Panc1 (cell line): ENCODE results near the gene NPAS2. TPM values are rescaled to one million over a fixed set of nuclear protein-coding genes. Genes with fewer than 3 reads are reported as not detected.

Source experiments
- ATAC-seq: fragments of 200-7000 bp; cut with Tn5 transposase; 2 replicates; pipeline ENCODE4 v1.9.1; 2020; ENCODE audit warnings: mild to moderate bottlenecking, moderate library complexity
- BruUV-seq: library from RNA; stranded (reverse); fragments of 400-500 nt; replicated peaks from 2 replicates; lab custom pipeline; 2021; lab: Mats Ljungman, UMichigan
- CTCF ChIA-PET: fragments of 300-600 bp; sonication (Branson Sonifier 250); formaldehyde crosslinking; loops from one replicate; lab custom pipeline; 2022; ENCODE audit warnings: antibody characterized with exemption; lab: Charles Lee
- POLR2A ChIA-PET: fragments of 300-600 bp; sonication (Branson Sonifier 250); formaldehyde crosslinking; loops from one replicate; lab custom pipeline; 2022; ENCODE audit warnings: antibody characterized with exemption; lab: Charles Lee
- DNase-seq: peaks from one replicate; pipeline ENCODE4 v3.0.0-alpha.2; 2010; ENCODE audit warnings: low read depth, low spot score
- H3K27ac ChIP-seq: 2 replicates; pipeline ENCODE4 v1.5.1; 2011; ENCODE audit warnings: mild to moderate bottlenecking, low read length, inconsistent platforms
- H3K27me3 ChIP-seq: fragments of 200-500 bp; sonication (Bioruptor generic); 2 replicates; pipeline ENCODE4 v1.6.0; 2014; ENCODE audit warnings: low read length, inconsistent platforms; ENCODE audit not compliant: control insufficient read depth, insufficient read depth
- H3K36me3 ChIP-seq: fragments of 200-500 bp; sonication (Bioruptor generic); 2 replicates; pipeline ENCODE4 v1.5.1; 2014; ENCODE audit warnings: inconsistent platforms, mild to moderate bottlenecking, low read length, moderate library complexity; ENCODE audit not compliant: control insufficient read depth, insufficient read depth
- H3K4me1 ChIP-seq: 2 replicates; pipeline ENCODE4 v1.5.1; 2011; ENCODE audit warnings: inconsistent platforms, mild to moderate bottlenecking, low read length, moderate library complexity; ENCODE audit not compliant: control insufficient read depth, insufficient read depth
- H3K4me3 ChIP-seq, 2 experiments: 2 replicates each; pipeline ENCODE4 v1.5.1; 2011 to 2012; ENCODE audit warnings: low read depth in 2 of 2, low read length in 2 of 2, mild to moderate bottlenecking in 2 of 2, inconsistent platforms in 1 of 2, moderate library complexity in 1 of 2
- H3K9me3 ChIP-seq: fragments of 200-500 bp; sonication (Bioruptor generic); 2 replicates; pipeline ENCODE4 v1.5.1; 2014; ENCODE audit warnings: low read depth, mild to moderate bottlenecking, inconsistent platforms, low read length, moderate library complexity; ENCODE audit not compliant: control insufficient read depth, insufficient read depth
- POLR2AphosphoS5 ChIP-seq: IDR thresholded peaks from 2 replicates; pipeline ENCODE4 v1.6.1; 2012; ENCODE audit warnings: mild to moderate bottlenecking, low read depth, low read length, moderate library complexity
- SIN3A ChIP-seq: IDR thresholded peaks from 2 replicates; pipeline ENCODE4 v1.6.1; 2012; ENCODE audit warnings: low read depth, mild to moderate bottlenecking, low read length, moderate library complexity, borderline replicate concordance; ENCODE audit not compliant: insufficient read depth
- TCF7L2 ChIP-seq: IDR thresholded peaks from 2 replicates; pipeline ENCODE4 v1.6.1; 2011; ENCODE audit warnings: mild to moderate bottlenecking, low read depth, low read length, inconsistent platforms
- in situ Hi-C: cut with HindIII; loops from 2 replicates; pipeline ENCODE4 v1.10.0; 2016; ENCODE audit warnings: low sequenced_read_pairs, low pct_unique_long_range_greater_than_20kb
- intact Hi-C: fragments of 100-400 bp; cut with micrococcal nuclease; formaldehyde crosslinking; loops from one replicate; pipeline ENCODE4 v1.10.0; 2022; ENCODE audit not compliant: unreplicated experiment
- total RNA-seq: library from RNA; stranded (reverse); gene quantifications from one replicate; pipeline ENCODE4 v1.2.1, GENCODE V29; 2021; ENCODE audit not compliant: unreplicated experiment
- TF ChIP-seq, protein P1 (sequence below), 2 experiments: IDR thresholded peaks; 2 replicates each; pipeline ENCODE4 v1.6.1; 2011 to 2012; ENCODE audit warnings: low read depth in 2 of 2, control low read depth in 1 of 2, low read length in 1 of 2, mild to moderate bottlenecking in 1 of 2, moderate library complexity in 1 of 2; ENCODE audit not compliant: insufficient read depth in 1 of 2
- TF ChIP-seq, protein P2 (sequence below): fragments of 450-650 bp; IDR thresholded peaks from 2 replicates; pipeline ENCODE4 v1.5.1; 2017; ENCODE audit warnings: mild to moderate bottlenecking

NPAS2 gene
- total RNA-seq, 1 experiment from 2014 or later, result 72.8 TPM

DNA sequence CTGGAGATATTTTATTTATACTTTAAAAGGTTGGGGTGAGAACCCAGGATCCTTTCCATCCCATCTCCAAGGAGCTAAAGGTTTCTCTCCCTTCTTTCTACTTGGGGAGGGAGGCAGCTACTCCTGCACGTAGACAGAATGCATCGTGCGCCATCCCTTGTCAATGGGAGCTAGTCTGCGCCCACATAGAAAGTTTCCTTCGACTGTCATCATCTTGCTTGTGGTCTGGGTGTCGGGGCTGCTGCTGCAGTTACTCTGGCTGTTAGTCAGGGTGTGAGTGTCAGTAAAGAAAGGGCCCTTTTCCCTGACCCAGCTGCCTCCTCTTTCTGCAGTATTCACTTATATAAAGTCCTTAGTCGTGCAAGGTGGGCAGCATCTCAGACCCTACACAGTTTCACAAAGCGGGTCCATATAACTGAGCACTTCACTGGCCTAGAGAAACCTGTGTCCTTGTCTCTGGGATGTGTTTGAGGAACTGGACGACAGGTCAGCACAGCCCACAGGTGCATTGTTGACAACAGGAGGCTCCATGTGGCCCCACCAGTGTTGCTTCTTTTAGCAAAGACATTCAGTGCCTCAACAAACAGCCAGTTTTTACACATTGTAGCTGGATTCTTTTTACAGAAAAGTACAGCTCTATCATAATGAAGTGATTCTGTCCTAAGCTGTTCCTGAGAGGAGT lies 22.4 kb downstream of the NPAS2 start:
- peaks cover 15% of the 10 kb centered on the region for H3K4me1 ChIP-seq
- H3K27ac ChIP-seq, result no peak overlapping the region
- ATAC-seq, result no peak
- no peaks in the 10 kb centered on the region for H3K27me3 ChIP-seq
- no TSS peak for BruUV-seq
- ChIA-PET CTCF (no interaction called here), POLR2A (no interaction called here)
- no peak for DNase-seq
- in situ Hi-C loops (no loop called here), intact Hi-C loops (no loop called here)
- TF ChIP-seq, protein P1, sequence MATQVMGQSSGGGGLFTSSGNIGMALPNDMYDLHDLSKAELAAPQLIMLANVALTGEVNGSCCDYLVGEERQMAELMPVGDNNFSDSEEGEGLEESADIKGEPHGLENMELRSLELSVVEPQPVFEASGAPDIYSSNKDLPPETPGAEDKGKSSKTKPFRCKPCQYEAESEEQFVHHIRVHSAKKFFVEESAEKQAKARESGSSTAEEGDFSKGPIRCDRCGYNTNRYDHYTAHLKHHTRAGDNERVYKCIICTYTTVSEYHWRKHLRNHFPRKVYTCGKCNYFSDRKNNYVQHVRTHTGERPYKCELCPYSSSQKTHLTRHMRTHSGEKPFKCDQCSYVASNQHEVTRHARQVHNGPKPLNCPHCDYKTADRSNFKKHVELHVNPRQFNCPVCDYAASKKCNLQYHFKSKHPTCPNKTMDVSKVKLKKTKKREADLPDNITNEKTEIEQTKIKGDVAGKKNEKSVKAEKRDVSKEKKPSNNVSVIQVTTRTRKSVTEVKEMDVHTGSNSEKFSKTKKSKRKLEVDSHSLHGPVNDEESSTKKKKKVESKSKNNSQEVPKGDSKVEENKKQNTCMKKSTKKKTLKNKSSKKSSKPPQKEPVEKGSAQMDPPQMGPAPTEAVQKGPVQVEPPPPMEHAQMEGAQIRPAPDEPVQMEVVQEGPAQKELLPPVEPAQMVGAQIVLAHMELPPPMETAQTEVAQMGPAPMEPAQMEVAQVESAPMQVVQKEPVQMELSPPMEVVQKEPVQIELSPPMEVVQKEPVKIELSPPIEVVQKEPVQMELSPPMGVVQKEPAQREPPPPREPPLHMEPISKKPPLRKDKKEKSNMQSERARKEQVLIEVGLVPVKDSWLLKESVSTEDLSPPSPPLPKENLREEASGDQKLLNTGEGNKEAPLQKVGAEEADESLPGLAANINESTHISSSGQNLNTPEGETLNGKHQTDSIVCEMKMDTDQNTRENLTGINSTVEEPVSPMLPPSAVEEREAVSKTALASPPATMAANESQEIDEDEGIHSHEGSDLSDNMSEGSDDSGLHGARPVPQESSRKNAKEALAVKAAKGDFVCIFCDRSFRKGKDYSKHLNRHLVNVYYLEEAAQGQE (IDR thresholded peaks at IDR 0.05; ENCODE audit: insufficient read depth in 1 of 2, low read depth in 2 of 2, low read length in 1 of 2), result no peak
- TF ChIP-seq TCF7L2 (no peak), POLR2AphosphoS5 (no peak), SIN3A (no peak)
- TF ChIP-seq, protein P2, sequence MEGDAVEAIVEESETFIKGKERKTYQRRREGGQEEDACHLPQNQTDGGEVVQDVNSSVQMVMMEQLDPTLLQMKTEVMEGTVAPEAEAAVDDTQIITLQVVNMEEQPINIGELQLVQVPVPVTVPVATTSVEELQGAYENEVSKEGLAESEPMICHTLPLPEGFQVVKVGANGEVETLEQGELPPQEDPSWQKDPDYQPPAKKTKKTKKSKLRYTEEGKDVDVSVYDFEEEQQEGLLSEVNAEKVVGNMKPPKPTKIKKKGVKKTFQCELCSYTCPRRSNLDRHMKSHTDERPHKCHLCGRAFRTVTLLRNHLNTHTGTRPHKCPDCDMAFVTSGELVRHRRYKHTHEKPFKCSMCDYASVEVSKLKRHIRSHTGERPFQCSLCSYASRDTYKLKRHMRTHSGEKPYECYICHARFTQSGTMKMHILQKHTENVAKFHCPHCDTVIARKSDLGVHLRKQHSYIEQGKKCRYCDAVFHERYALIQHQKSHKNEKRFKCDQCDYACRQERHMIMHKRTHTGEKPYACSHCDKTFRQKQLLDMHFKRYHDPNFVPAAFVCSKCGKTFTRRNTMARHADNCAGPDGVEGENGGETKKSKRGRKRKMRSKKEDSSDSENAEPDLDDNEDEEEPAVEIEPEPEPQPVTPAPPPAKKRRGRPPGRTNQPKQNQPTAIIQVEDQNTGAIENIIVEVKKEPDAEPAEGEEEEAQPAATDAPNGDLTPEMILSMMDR, result no peak
- no peaks in the 10 kb centered on the region for H3K36me3 ChIP-seq
- no peak overlapping the region for H3K4me3 ChIP-seq
- H3K9me3 ChIP-seq, result no peaks in the 10 kb centered on the region

GRCh38 chr2:100844514-100844913 lies 24.6 kb downstream of the NPAS2 start:
- ChIA-PET POLR2A (no interaction called here), CTCF (no interaction called here)
- Histone ChIP-seq H3K9me3 (no peaks in the 10 kb centered on the region), H3K4me1 (peaks cover 15% of the 10 kb centered on the region), H3K4me3 (no peak overlapping the region), H3K27ac (no peak overlapping the region), H3K27me3 (no peaks in the 10 kb centered on the region), H3K36me3 (no peaks in the 10 kb centered on the region)
- ATAC-seq (no peak), DNase-seq (no peak)
- in situ Hi-C loops, result no loop called here
- TF ChIP-seq, protein P1 (IDR thresholded peaks at IDR 0.05; ENCODE audit: insufficient read depth in 1 of 2, low read depth in 2 of 2, low read length in 1 of 2), result no peak
- no peak for TF ChIP-seq SIN3A
- no peak for TF ChIP-seq TCF7L2
- no peak for TF ChIP-seq POLR2AphosphoS5
- TF ChIP-seq, protein P2, result no peak
- no TSS peak for BruUV-seq
- intact Hi-C loops, result no loop called here
